K562 (cell line): Measurements from ENCODE around the gene RPRM. TPM values are rescaled to one million over a fixed set of nuclear protein-coding genes. Genes with fewer than 3 reads are reported as not detected.

ENCODE experiments used
- ATAC-seq: fragments of 200-7000 bp; cut with Tn5 transposase; 3 replicates; pipeline ENCODE4 v1.9.1; 2020; ENCODE audit warnings: moderate library complexity
- BruUV-seq: library from RNA; stranded (reverse); fragments of 400-500 nt; replicated peaks from 2 replicates; lab custom pipeline; 2021; lab: Mats Ljungman, UMichigan
- CTCF ChIA-PET: fragments of 300-600 bp; formaldehyde crosslinking; extraction: SDS; loops from one replicate; lab custom pipeline; 2021; ENCODE audit warnings: low intra/inter-chr PET ratio; lab: Yijun Ruan, JAX
- POLR2A ChIA-PET: fragments of 300-600, 350-650 bp; sonication (Branson Sonifier 250); formaldehyde crosslinking; extraction: SDS; loops from one replicate; lab custom pipeline; 2021; ENCODE audit warnings: antibody characterized with exemption, inconsistent platforms; lab: Yijun Ruan, JAX
- DNase-seq, 4 experiments: peaks; one replicate each; pipeline versions ENCODE4 v3.0.0 to v3.0.0-alpha.2; 2011 to 2018; ENCODE audit warnings: low spot score in 3 of 4, mixed read lengths in 3 of 4; ENCODE audit errors: extremely low read depth in 1 of 4
- FAIRE-seq: peaks from 2 replicates; lab custom pipeline; 2011; peaks lifted over from hg19 to GRCh38; lab: Jason Lieb, UNC
- H2AFZ ChIP-seq: 2 replicates; pipeline ENCODE4 v1.6.0; 2011; ENCODE audit warnings: low read depth, low read length, control low read depth, inconsistent platforms
- H3K27ac ChIP-seq: fragments of 200-600 bp; 3 replicates; pipeline ENCODE4 v1.8.0; 2011; ENCODE audit warnings: low read depth, mild to moderate bottlenecking, control low read depth, inconsistent platforms, low read length, moderate library complexity, mixed read lengths; ENCODE audit errors: extremely low read depth
- H3K27me3 ChIP-seq, 2 experiments: fragments of 300-600 bp in 1 of 2; 2 replicates in 1 of 2; 3 replicates in 1 of 2; pipeline versions ENCODE4 v1.6.0 to v1.8.0; 2011; ENCODE audit warnings: inconsistent platforms in 2 of 2, low read length in 2 of 2, mild to moderate bottlenecking in 1 of 2, mixed read lengths in 1 of 2, moderate library complexity in 1 of 2; ENCODE audit not compliant: control insufficient read depth in 2 of 2, insufficient read depth in 2 of 2
- H3K36me3 ChIP-seq: fragments of 300-600 bp; 3 replicates; pipeline ENCODE4 v1.8.0; 2011; ENCODE audit warnings: mild to moderate bottlenecking, low read length, inconsistent platforms; ENCODE audit not compliant: control insufficient read depth, insufficient read depth
- H3K4me1 ChIP-seq, 2 experiments: fragments of 200-600 bp in 1 of 2; replicated peaks in 1 of 2; 2 replicates in 1 of 2; 3 replicates in 1 of 2; pipeline versions ENCODE4 v1.5.1 to v1.8.0; 2011; ENCODE audit warnings: inconsistent platforms in 2 of 2, low read length in 2 of 2, mild to moderate bottlenecking in 1 of 2, mixed read lengths in 1 of 2, moderate library complexity in 1 of 2; ENCODE audit not compliant: control insufficient read depth in 2 of 2, insufficient read depth in 2 of 2
- H3K4me2 ChIP-seq: 2 replicates; pipeline ENCODE4 v1.6.1; 2011; ENCODE audit warnings: low read length, control low read depth, inconsistent platforms, mixed read lengths; ENCODE audit not compliant: insufficient read depth
- H3K4me3 ChIP-seq: fragments of 200-600 bp; sonication (generic), shearing (Covaris generic); 2 replicates; pipeline ENCODE4 v1.5.1; 2016; ENCODE audit warnings: control low read depth, inconsistent platforms
- H3K79me2 ChIP-seq: fragments of 200-600 bp; 3 replicates; pipeline ENCODE4 v1.8.0; 2011; ENCODE audit warnings: low read length, inconsistent platforms; ENCODE audit not compliant: control insufficient read depth, insufficient read depth
- H3K9ac ChIP-seq, 2 experiments: 2 replicates each; pipeline versions ENCODE4 v1.6.0 to v1.6.1; 2011; ENCODE audit warnings: low read depth in 2 of 2, low read length in 2 of 2, control low read depth in 1 of 2, inconsistent platforms in 1 of 2, mild to moderate bottlenecking in 1 of 2, mixed read lengths in 1 of 2; ENCODE audit not compliant: insufficient read depth in 1 of 2
- H3K9me1 ChIP-seq: one replicate; pipeline ENCODE4 v1.6.0; 2011; ENCODE audit warnings: inconsistent platforms, mild to moderate bottlenecking, low read length, moderate library complexity; ENCODE audit not compliant: control insufficient read depth, insufficient read depth
- H3K9me3 ChIP-seq: replicated peaks from 2 replicates; pipeline ENCODE4 v1.5.1; 2011; ENCODE audit warnings: low read depth, low read length, inconsistent platforms; ENCODE audit not compliant: control insufficient read depth, insufficient read depth
- H4K20me1 ChIP-seq: replicated peaks from 2 replicates; pipeline ENCODE4 v1.6.1; 2011; ENCODE audit warnings: low read length, inconsistent platforms, mixed read lengths; ENCODE audit not compliant: control insufficient read depth, insufficient read depth
- ATF3 ChIP-seq, 2 experiments: fragments of 450-650 bp in 1 of 2; sonication (generic) in 1 of 2; formaldehyde crosslinking in 1 of 2; IDR thresholded peaks in 1 of 2; conservative IDR thresholded peaks in 1 of 2; 2 replicates each; pipeline versions ENCODE4 v1.6.1 to v1.8.1; 2016 to 2023; ENCODE audit warnings: mild to moderate bottlenecking in 2 of 2, moderate library complexity in 2 of 2, inconsistent platforms in 1 of 2, missing genetic modification reagents in 1 of 2
- BACH1 ChIP-seq: fragments of 200-800 bp; sonication (Bioruptor generic); IDR thresholded peaks from 2 replicates; pipeline ENCODE4 v1.6.1; 2016; ENCODE audit warnings: missing genetic modification characterization, missing compliant biosample characterization
- CCAR2 ChIP-seq: fragments of 200-400 bp; formaldehyde crosslinking; IDR thresholded peaks from 2 replicates; pipeline ENCODE4 v1.6.1; 2017; ENCODE audit warnings: mild to moderate bottlenecking, low read depth, low read length
- PCBP2 ChIP-seq: fragments of 200-400 bp; formaldehyde crosslinking; IDR thresholded peaks from 2 replicates; pipeline ENCODE4 v1.6.1; 2018; ENCODE audit warnings: low read length, low read depth, mild to moderate bottlenecking, moderate library complexity; ENCODE audit not compliant: poor library complexity, severe bottlenecking
- PHTF2 ChIP-seq: fragments of 250-450 bp; sonication (Bioruptor Pico); IDR thresholded peaks from 2 replicates; pipeline ENCODE4 v1.5.0; 2021; ENCODE audit warnings: mild to moderate bottlenecking
- SMAD3 ChIP-seq: fragments of 450-650 bp; formaldehyde crosslinking; conservative IDR thresholded peaks from 2 replicates; pipeline ENCODE4 v1.4.0; 2020; ENCODE audit warnings: mild to moderate bottlenecking
- SP1 ChIP-seq: sonication (generic); formaldehyde crosslinking; IDR thresholded peaks from 2 replicates; pipeline ENCODE4 v1.8.1; 2022; ENCODE audit warnings: mild to moderate bottlenecking, missing genetic modification reagents
- ZC3H8 ChIP-seq: fragments of 450-650 bp; IDR thresholded peaks from 2 replicates; pipeline ENCODE4 v1.6.1; 2017
- ZNF253 ChIP-seq: fragments of 250-450 bp; sonication (Bioruptor Pico); conservative IDR thresholded peaks from 2 replicates; pipeline ENCODE4 v1.6.1; 2021; ENCODE audit warnings: mild to moderate bottlenecking
- ZNF77 ChIP-seq: fragments of 250-450 bp; sonication (Bioruptor Pico); IDR thresholded peaks from 2 replicates; pipeline ENCODE4 v1.5.0; 2020
- WGBS: fragments of 100-300 bp; shearing (Covaris generic); methylation state at CpG from one replicate; pipeline ENCODE4 v1.1.6; 2016; ENCODE audit warnings: low coverage, mixed read lengths; ENCODE audit not compliant: insufficient coverage; ENCODE audit errors: missing lambda C conversion rate; 5-methylcytosine and 5-hydroxymethylcytosine counted together
- in situ Hi-C: fragments of 300-500 bp; cut with MboI; formaldehyde crosslinking; loops from 4 replicates; pipeline ENCODE4 v1.15.0; 2018; ENCODE audit warnings: inconsistent platforms, mixed read lengths
- intact Hi-C: fragments of 100-400 bp; cut with micrococcal nuclease; formaldehyde crosslinking; loops from 2 replicates; pipeline ENCODE4 v1.14.2; 2022
- polyA plus RNA-seq, 8 experiments: library from polyadenylated mRNA; depleted of rRNA in 4 of 8; stranded (reverse) in 5 of 8; unstranded in 3 of 8; fragments of >200 nt; fragmentation: Nextera tagmentation in 2 of 8; fragmentation: Illumina TruSeq in 1 of 8; extraction: Ambion mirVana in 2 of 8; extraction: Trizol in 1 of 8; gene quantifications; 2 replicates each; pipeline versions ENCODE4 v1.2.1 to v1.2.3, GENCODE V29; 2011 to 2014; ENCODE audit warnings: inconsistent platforms in 1 of 8, missing spikeins in 1 of 8
- total RNA-seq, 7 experiments: library from RNA; depleted of rRNA in 6 of 7; stranded (reverse); fragments of >200 nt in 6 of 7; fragmentation: Illumina TruSeq in 2 of 7; extraction: Trizol in 2 of 7; gene quantifications; 2 replicates each; pipeline versions ENCODE4 v1.2.1 to v1.2.3, GENCODE V29; 2011 to 2021; ENCODE audit warnings: low replicate concordance in 1 of 7
- TF ChIP-seq, protein P1 (sequence below): IDR thresholded peaks from 3 replicates; pipeline ENCODE4 v1.6.1; 2011; ENCODE audit warnings: borderline replicate concordance, mild to moderate bottlenecking, moderate library complexity; ENCODE audit not compliant: insufficient read length; ENCODE audit errors: extremely low read depth

Gene RPRM
- total and polyA plus RNA-seq, 9 of the 15 experiments (the other 6 are each of a cell fraction or from before 2014, with no cell fraction given), result not detected

DNA sequence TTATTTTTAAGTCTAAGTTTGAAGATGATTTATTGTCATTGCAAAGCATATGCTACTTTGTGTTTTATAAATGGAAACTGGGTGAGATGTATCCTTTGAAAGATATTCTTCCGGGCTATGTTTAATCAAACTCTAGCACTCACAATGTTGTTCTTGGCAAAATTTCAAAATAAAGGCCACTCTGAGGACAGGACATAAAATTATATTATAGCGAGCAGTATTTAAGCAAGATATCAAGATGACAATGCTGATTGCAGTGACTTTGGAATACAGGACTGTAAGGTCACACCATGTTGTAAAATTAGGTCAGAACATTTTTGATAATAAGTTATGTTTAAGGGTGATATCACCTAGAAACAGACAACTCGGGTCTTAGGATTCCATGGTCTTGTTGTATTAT lies 14.2 kb downstream of the RPRM start (continued):
- no peak for TF ChIP-seq ZNF253 (CRISPR knock-in tag)
- TF ChIP-seq ZNF77 (CRISPR knock-in tag), result no peak
- no peak for TF ChIP-seq SP1 (CRISPR knock-in tag)
- TF ChIP-seq PCBP2, result no peak
- TF ChIP-seq, all 486 proteins: peak for 0

DNA sequence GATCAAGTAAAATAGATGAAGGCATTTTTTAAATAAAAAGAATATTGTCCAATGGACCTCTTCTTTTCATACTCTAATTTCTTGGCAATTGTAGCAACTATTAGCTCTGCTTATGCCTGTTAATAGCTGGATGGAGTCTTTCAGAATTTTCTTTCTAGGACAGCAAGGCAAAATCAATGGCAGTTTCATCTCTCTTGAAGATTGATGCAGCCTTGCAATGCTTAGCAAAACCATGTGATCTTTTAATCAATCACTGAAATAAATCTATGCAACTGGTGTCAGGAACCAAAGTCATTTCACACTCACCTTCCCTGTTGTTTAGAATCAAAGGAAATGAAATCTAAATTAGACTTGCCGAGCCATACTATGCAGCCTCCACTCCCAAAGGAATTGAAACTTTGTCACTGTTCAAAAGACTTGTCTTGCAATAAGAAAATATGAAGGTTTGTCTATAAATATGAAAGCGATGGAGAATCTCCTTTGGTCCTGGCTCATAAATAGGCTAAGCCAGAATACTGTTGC lies 16.2 kb downstream of the RPRM start:
- Histone ChIP-seq H3K27me3 (no peaks in the 10 kb centered on the region), H3K4me1 (no peaks in the 10 kb centered on the region), H3K9me3 (no peaks in the 10 kb centered on the region), H3K79me2 (no peaks in the 10 kb centered on the region), H3K27ac (no peak overlapping the region), H3K4me3 (no peak overlapping the region), H4K20me1 (no peaks in the 10 kb centered on the region), H3K9ac (no peak overlapping the region), H2AFZ (no peak overlapping the region), H3K4me2 (no peak overlapping the region), H3K9me1 (no peaks in the 10 kb centered on the region), H3K36me3 (no peaks in the 10 kb centered on the region)
- FAIRE-seq (no peak), DNase-seq (no peak), ATAC-seq (no peak)
- WGBS, result 6% methylated on average over 2 of the region's 2 CpGs
- intact Hi-C loops, result no loop called here
- no TSS peak for BruUV-seq
- ChIA-PET CTCF (no interaction called here), POLR2A (no interaction called here)
- in situ Hi-C loops, result no loop called here
- no peak for TF ChIP-seq PHTF2 (CRISPR knock-in tag)
- TF ChIP-seq ZC3H8, result no peak
- no peak for TF ChIP-seq SMAD3
- TF ChIP-seq, protein P1, sequence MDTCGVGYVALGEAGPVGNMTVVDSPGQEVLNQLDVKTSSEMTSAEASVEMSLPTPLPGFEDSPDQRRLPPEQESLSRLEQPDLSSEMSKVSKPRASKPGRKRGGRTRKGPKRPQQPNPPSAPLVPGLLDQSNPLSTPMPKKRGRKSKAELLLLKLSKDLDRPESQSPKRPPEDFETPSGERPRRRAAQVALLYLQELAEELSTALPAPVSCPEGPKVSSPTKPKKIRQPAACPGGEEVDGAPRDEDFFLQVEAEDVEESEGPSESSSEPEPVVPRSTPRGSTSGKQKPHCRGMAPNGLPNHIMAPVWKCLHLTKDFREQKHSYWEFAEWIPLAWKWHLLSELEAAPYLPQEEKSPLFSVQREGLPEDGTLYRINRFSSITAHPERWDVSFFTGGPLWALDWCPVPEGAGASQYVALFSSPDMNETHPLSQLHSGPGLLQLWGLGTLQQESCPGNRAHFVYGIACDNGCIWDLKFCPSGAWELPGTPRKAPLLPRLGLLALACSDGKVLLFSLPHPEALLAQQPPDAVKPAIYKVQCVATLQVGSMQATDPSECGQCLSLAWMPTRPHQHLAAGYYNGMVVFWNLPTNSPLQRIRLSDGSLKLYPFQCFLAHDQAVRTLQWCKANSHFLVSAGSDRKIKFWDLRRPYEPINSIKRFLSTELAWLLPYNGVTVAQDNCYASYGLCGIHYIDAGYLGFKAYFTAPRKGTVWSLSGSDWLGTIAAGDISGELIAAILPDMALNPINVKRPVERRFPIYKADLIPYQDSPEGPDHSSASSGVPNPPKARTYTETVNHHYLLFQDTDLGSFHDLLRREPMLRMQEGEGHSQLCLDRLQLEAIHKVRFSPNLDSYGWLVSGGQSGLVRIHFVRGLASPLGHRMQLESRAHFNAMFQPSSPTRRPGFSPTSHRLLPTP, result no peak
- no peak for TF ChIP-seq ATF3 (IDR thresholded peaks at IDR 0.05)
- no peak for TF ChIP-seq ATF3 (CRISPR knock-in tag; conservative IDR thresholded peaks at IDR 0.05)
- no peak for TF ChIP-seq BACH1
- no peak for TF ChIP-seq CCAR2
